Epithelial cell of proximal tubule (primary cell): Measurements from ENCODE around the gene TOLLIP. TPM values are rescaled to one million over a fixed set of nuclear protein-coding genes. Genes with fewer than 3 reads are reported as not detected.
"Not testable (repeated sequence)": the region's sequence is repeated elsewhere in the genome, so short reads cannot be mapped to it uniquely, and the experiment has no call there.

ENCODE experiments used
- DNase-seq: peaks from one replicate; pipeline ENCODE4 v3.0.0-alpha.2; 2011; ENCODE audit warnings: low read depth
- H3K4me3 ChIP-seq: 2 replicates; pipeline ENCODE4 v1.5.1; 2011; ENCODE audit warnings: low read depth, mild to moderate bottlenecking, low read length
- total RNA-seq: library from RNA; depleted of rRNA; stranded (reverse); fragments of >200 nt; gene quantifications from 2 replicates; pipeline ENCODE4 v1.2.3, GENCODE V29; 2015
- TF ChIP-seq, protein P1 (sequence below): conservative IDR thresholded peaks from 2 replicates; pipeline ENCODE4 v1.5.1; 2012; ENCODE audit warnings: low read depth, mild to moderate bottlenecking, low read length

Gene TOLLIP
- total RNA-seq, 1 donor from 2014 or later: 22.0 TPM

DNA sequence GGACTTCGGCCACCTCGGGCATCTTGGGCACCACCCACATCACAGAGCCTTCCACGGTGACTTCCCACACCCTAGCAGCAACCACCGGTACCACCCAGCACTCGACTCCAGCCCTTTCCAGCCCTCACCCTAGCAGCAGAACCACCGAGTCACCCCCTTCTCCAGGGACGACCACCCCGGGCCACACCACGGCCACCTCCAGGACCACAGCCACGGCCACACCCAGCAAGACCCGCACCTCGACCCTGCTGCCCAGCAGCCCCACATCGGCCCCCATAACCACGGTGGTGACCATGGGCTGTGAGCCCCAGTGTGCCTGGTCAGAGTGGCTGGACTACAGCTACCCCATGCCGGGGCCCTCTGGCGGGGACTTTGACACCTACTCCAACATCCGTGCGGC lies 65.9 kb downstream of the TOLLIP start:
- H3K4me3 ChIP-seq, DNase-seq: not testable (repeated sequence)

DNA sequence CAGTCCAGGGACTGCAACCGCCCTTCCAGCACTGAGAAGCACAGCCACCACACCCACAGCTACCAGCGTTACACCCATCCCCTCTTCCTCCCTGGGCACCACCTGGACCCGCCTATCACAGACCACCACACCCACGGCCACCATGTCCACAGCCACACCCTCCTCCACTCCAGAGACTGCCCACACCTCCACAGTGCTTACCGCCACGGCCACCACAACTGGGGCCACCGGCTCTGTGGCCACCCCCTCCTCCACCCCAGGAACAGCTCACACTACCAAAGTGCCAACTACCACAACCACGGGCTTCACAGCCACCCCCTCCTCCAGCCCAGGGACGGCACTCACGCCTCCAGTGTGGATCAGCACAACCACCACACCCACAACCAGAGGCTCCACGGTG lies 66.7 kb downstream of the TOLLIP start:
- not testable (repeated sequence) for DNase-seq, H3K4me3 ChIP-seq

DNA sequence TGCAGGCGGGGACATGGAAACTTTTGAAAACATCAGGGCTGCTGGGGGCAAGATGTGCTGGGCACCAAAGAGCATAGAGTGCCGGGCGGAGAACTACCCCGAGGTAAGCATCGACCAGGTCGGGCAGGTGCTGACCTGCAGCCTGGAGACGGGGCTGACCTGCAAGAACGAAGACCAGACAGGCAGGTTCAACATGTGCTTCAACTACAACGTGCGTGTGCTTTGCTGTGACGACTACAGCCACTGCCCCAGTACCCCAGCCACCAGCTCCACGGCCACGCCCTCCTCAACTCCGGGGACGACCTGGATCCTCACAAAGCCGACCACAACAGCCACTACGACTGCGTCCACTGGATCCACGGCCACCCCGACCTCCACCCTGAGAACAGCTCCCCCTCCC lies 67.1 kb downstream of the TOLLIP start:
- no peak for DNase-seq
- H3K4me3 ChIP-seq: no peak overlapping the region
- TF ChIP-seq, protein P1, sequence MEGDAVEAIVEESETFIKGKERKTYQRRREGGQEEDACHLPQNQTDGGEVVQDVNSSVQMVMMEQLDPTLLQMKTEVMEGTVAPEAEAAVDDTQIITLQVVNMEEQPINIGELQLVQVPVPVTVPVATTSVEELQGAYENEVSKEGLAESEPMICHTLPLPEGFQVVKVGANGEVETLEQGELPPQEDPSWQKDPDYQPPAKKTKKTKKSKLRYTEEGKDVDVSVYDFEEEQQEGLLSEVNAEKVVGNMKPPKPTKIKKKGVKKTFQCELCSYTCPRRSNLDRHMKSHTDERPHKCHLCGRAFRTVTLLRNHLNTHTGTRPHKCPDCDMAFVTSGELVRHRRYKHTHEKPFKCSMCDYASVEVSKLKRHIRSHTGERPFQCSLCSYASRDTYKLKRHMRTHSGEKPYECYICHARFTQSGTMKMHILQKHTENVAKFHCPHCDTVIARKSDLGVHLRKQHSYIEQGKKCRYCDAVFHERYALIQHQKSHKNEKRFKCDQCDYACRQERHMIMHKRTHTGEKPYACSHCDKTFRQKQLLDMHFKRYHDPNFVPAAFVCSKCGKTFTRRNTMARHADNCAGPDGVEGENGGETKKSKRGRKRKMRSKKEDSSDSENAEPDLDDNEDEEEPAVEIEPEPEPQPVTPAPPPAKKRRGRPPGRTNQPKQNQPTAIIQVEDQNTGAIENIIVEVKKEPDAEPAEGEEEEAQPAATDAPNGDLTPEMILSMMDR: no peak

DNA sequence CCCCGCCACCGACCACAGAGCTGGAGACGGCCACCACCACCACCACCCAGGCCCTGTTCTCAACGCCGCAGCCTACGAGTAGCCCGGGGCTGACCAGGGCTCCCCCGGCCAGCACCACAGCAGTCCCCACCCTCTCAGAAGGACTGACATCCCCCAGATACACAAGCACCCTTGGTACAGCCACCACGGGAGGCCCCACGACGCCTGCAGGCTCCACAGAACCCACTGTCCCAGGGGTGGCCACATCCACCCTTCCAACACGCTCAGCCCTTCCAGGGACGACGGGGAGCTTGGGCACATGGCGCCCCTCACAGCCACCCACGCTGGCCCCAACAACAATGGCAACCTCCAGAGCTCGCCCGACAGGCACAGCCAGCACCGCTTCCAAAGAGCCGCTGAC lies 67.7 kb downstream of the TOLLIP start:
- H3K4me3 ChIP-seq: no peak overlapping the region
- TF ChIP-seq, protein P1: no peak
- no peak for DNase-seq

DNA sequence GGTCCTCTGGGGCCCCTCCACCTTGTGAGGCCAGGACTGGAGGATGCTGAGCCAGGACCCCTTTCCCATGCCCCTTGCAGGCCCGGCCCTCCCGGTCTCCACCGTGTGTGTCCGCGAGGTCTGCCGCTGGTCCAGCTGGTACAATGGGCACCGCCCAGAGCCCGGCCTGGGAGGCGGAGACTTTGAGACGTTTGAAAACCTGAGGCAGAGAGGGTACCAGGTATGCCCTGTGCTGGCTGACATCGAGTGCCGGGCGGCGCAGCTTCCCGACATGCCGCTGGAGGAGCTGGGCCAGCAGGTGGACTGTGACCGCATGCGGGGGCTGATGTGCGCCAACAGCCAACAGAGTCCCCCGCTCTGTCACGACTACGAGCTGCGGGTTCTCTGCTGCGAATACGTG lies 68.7 kb downstream of the TOLLIP start:
- no peak for DNase-seq
- no peak overlapping the region for H3K4me3 ChIP-seq
- TF ChIP-seq, protein P1: no peak

DNA sequence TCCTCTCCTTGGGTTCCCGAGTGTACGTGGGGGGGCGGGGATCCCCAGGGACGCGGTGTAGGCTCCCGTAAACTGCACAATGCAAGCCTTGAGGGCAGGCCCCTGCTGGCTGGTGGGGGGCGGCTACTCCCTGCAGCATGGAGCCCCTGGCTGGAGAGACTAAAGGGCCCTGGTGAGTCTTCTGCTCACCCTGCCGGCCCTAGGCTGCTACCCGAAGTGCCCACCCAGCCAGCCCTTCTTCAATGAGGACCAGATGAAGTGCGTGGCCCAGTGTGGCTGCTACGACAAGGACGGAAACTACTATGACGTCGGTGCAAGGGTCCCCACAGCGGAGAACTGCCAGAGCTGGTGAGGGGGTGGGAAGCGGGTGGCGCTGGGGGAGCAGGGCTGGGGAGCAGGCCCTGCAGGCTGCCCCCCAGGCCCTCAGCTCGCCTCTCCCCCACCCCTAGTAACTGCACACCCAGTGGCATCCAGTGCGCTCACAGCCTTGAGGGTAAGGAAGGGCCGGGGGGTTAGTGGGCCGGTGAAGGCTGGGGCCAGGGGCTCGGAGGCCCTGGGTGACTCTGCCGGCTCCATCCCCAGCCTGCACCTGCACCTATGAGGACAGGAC lies 69.7 kb downstream of the TOLLIP start:
- TF ChIP-seq, protein P1: no peak
- DNase-seq: no peak
- no peak overlapping the region for H3K4me3 ChIP-seq

DNA sequence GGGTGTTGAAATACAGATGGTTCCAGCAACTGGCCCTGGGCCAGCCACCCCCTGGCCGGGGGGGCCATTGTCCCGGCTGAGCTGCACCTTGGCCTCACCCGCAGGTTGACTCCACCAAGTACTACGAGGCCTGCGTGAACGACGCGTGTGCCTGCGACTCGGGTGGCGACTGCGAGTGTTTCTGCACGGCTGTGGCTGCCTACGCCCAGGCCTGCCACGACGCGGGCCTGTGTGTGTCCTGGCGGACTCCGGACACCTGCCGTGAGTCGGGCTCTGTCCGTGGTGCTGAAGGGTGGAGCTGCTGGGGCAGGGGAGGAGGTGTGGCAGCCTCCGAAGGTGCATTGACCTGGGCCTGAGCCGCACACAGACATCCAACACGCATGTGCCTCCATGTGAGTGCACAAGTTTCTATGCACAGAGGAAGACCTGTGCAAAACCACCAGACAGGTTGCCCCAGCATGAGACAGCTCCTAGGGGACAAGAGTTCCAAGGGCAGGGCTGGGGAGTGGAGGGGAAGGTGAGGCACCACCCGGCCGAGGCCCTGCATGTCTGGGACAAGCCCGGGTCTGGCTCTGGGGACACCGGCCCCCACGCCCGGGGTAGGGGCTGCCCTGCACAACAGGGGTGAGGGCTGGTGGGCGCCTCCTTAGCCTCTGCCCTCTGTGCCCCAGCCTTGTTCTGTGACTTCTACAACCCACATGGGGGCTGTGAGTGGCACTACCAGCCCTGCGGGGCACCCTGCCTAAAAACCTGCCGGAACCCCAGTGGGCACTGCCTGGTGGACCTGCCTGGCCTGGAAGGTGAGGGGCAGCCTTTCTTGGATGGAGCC lies 70.5 kb downstream of the TOLLIP start:
- TF ChIP-seq, protein P1: no peak
- DNase-seq: no peak
- no peak overlapping the region for H3K4me3 ChIP-seq

DNA sequence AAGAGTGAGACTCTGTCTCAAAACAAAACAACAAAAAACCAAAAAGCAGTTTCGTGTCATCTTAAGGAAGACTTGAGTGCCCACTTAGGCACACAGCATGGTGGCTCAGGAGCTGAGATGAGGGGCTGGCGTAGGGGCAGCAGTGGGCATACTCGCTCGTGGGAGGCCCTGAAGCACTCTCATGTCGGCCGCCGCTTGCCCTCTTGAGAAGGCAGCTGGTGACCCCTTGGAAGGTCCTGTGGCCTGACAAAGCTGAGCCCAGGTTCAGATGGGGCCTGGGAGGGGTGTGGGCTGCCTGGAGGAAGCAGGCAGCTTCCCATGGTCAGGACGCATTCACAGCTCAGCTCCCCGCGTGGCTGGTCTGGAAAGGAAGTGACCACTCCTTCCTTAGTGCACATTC lies 71.6 kb downstream of the TOLLIP start:
- TF ChIP-seq, protein P1: no peak
- no peak for DNase-seq
- H3K4me3 ChIP-seq: no peak overlapping the region
